Measurements from ENCODE around the gene DCBLD1.

The DCBLD1 gene

DNA sequence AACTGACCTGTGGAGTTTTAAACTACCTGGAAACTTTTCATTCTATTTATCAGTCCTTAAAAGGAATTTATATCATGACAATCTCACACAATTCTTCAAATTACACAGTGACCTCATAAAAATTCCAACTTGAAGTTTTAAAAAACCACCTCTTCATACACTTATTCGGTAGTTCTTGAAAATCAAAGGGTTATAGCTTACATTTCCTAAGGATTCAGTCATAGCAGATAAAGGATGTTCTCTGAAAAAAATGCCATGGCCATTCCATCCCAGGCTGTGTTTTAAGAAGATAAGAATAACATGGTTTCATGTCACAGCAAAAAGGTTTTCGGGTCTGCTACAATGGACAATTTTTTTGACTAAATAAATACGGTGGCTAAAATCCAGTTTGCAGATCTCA, 78.7 kb downstream of the DCBLD1 start:
- no peaks in the 10 kb centered on the region for H3K9me3 ChIP-seq (ENCODE audit: control insufficient read depth, insufficient read depth, low read depth, low read length)
- H3K27ac ChIP-seq (ENCODE audit: extremely low read depth, low read depth, low read length) = no peak overlapping the region
- no peaks in the 10 kb centered on the region for H3K4me1 ChIP-seq (ENCODE audit: control insufficient read depth, insufficient read depth, low read length)
- peaks cover 10 to 55% of the 10 kb centered on the region in 2 experiments for H3K36me3 ChIP-seq (ENCODE audit: control insufficient read depth in 2 of 2, insufficient read depth in 1 of 2, low read length in 2 of 2)
- no peak for TF ChIP-seq OSR2 (tag by site-specific recombination; IDR thresholded peaks at IDR 0.05)
- TF ChIP-seq ZNF274 (IDR thresholded peaks at IDR 0.05; ENCODE audit: low read length) = no peak
- no peak for TF ChIP-seq ZNF274 (tag by site-specific recombination; IDR thresholded peaks at IDR 0.05; ENCODE audit: borderline replicate concordance)
- TF ChIP-seq TRIM28 (IDR thresholded peaks at IDR 0.05; ENCODE audit: borderline replicate concordance, low read length) = no peak
- no peak for TF ChIP-seq ZNF423 (tag by site-specific recombination; IDR thresholded peaks at IDR 0.05)
- TF ChIP-seq, protein P1, sequence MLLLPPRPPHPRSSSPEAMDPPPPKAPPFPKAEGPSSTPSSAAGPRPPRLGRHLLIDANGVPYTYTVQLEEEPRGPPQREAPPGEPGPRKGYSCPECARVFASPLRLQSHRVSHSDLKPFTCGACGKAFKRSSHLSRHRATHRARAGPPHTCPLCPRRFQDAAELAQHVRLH (tag by site-specific recombination; IDR thresholded peaks at IDR 0.05) = no peak
- TF ChIP-seq PRDM10 (tag by site-specific recombination; IDR thresholded peaks at IDR 0.05) = no peak
- no peak for TF ChIP-seq ZNF184 (tag by site-specific recombination; IDR thresholded peaks at IDR 0.05)
- TF ChIP-seq, protein P2, sequence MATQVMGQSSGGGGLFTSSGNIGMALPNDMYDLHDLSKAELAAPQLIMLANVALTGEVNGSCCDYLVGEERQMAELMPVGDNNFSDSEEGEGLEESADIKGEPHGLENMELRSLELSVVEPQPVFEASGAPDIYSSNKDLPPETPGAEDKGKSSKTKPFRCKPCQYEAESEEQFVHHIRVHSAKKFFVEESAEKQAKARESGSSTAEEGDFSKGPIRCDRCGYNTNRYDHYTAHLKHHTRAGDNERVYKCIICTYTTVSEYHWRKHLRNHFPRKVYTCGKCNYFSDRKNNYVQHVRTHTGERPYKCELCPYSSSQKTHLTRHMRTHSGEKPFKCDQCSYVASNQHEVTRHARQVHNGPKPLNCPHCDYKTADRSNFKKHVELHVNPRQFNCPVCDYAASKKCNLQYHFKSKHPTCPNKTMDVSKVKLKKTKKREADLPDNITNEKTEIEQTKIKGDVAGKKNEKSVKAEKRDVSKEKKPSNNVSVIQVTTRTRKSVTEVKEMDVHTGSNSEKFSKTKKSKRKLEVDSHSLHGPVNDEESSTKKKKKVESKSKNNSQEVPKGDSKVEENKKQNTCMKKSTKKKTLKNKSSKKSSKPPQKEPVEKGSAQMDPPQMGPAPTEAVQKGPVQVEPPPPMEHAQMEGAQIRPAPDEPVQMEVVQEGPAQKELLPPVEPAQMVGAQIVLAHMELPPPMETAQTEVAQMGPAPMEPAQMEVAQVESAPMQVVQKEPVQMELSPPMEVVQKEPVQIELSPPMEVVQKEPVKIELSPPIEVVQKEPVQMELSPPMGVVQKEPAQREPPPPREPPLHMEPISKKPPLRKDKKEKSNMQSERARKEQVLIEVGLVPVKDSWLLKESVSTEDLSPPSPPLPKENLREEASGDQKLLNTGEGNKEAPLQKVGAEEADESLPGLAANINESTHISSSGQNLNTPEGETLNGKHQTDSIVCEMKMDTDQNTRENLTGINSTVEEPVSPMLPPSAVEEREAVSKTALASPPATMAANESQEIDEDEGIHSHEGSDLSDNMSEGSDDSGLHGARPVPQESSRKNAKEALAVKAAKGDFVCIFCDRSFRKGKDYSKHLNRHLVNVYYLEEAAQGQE (tag by site-specific recombination; IDR thresholded peaks at IDR 0.05) = no peak
- TF ChIP-seq ZNF654 (tag by site-specific recombination; IDR thresholded peaks at IDR 0.05; ENCODE audit: low read depth) = no peak
- no peak for TF ChIP-seq OVOL3 (tag by site-specific recombination; IDR thresholded peaks at IDR 0.05)
- no peak for TF ChIP-seq ZNF561 (tag by site-specific recombination; IDR thresholded peaks at IDR 0.05; ENCODE audit: borderline replicate concordance)
- TF ChIP-seq KLF1 (tag by site-specific recombination; IDR thresholded peaks at IDR 0.05) = no peak
- TF ChIP-seq ZNF473 (tag by site-specific recombination; IDR thresholded peaks at IDR 0.05) = no peak
- TF ChIP-seq ZNF76 (tag by site-specific recombination; IDR thresholded peaks at IDR 0.05; ENCODE audit: borderline replicate concordance, low read depth) = no peak
- TF ChIP-seq, protein P3, sequence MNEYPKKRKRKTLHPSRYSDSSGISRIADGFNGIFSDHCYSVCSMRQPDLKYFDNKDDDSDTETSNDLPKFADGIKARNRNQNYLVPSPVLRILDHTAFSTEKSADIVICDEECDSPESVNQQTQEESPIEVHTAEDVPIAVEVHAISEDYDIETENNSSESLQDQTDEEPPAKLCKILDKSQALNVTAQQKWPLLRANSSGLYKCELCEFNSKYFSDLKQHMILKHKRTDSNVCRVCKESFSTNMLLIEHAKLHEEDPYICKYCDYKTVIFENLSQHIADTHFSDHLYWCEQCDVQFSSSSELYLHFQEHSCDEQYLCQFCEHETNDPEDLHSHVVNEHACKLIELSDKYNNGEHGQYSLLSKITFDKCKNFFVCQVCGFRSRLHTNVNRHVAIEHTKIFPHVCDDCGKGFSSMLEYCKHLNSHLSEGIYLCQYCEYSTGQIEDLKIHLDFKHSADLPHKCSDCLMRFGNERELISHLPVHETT (tag by site-specific recombination; IDR thresholded peaks at IDR 0.05) = no peak
- TF ChIP-seq GLIS2 (tag by site-specific recombination; IDR thresholded peaks at IDR 0.05) = no peak
- H3K4me3 ChIP-seq (ENCODE audit: low read depth, low read length) = no peak overlapping the region
- ChIA-PET CTCF (interaction anchor here (0.8 to 1.2 kb wide), 3 partner anchors 83 to 269 kb away, joined by 3 to 7 read pairs (median 5); no protein-coding TSS in a partner anchor), POLR2A (no interaction called here)

GRCh38 chr6:117564681-117565080, 82.2 kb downstream of the DCBLD1 start:
- H3K36me3 ChIP-seq (ENCODE audit: control insufficient read depth in 2 of 2, insufficient read depth in 1 of 2, low read length in 2 of 2) = peaks cover 18 to 78% of the 10 kb centered on the region in 2 experiments
- CTCF ChIA-PET = interaction anchor here (0.6 to 2.4 kb wide), 3 partner anchors 9 to 41 kb away, joined by 3 to 10 read pairs (median 6); no protein-coding TSS in a partner anchor
- TF ChIP-seq ZBTB10 (tag by site-specific recombination; IDR thresholded peaks at IDR 0.05) = no peak
- no peak for TF ChIP-seq ZNF24 (tag by site-specific recombination; IDR thresholded peaks at IDR 0.05)
- no peak for TF ChIP-seq HOXD13 (CRISPR knock-in tag; IDR thresholded peaks at IDR 0.05; ENCODE audit: borderline replicate concordance)
- no peak for TF ChIP-seq KLF10 (tag by site-specific recombination; IDR thresholded peaks at IDR 0.05)
- no peak for TF ChIP-seq ZNF692 (tag by site-specific recombination; IDR thresholded peaks at IDR 0.05)
- TF ChIP-seq ZNF544 (tag by site-specific recombination; IDR thresholded peaks at IDR 0.05) = no peak
- no peak for TF ChIP-seq ZNF658 (tag by site-specific recombination; IDR thresholded peaks at IDR 0.05)

More at GRCh38 chr6:117564681-117565080, 82.2 kb downstream of the DCBLD1 start:
- POLR2A ChIA-PET = no interaction called here
- Histone ChIP-seq H3K4me3 (ENCODE audit: low read depth, low read length) (no peak overlapping the region), H3K4me1 (ENCODE audit: control insufficient read depth, insufficient read depth, low read length) (no peaks in the 10 kb centered on the region), H3K27ac (ENCODE audit: extremely low read depth, low read depth, low read length) (no peak overlapping the region), H3K9me3 (ENCODE audit: control insufficient read depth, insufficient read depth, low read depth, low read length) (no peaks in the 10 kb centered on the region)
